Pons (tissue), 1 donor: ENCODE results near the gene ASB11.

Experiments used
- DNase-seq: peaks from one replicate; pipeline ENCODE4 v3.0.0-alpha.2; 2016; ENCODE audit warnings: low spot score

ASB11 gene

GRCh38 chrX:15315509-15315908 lies at the start of gene ASB11:
Gene ASB11, minus strand, starts transcription at chrX:15315640. Its CDS starts 35 bp downstream, at chrX:15315605.
- no peak for DNase-seq

GRCh38 chrX:15359701-15360100 lies 44.3 kb upstream of the ASB11 start:
- DNase-seq = no peak

- DNase-seq = no peak
Measured at GRCh38 chrX:15358533-15358932, 43.1 kb upstream of the ASB11 start.

- no peak for DNase-seq
Measured at GRCh38 chrX:15356444-15356843, 41.0 kb upstream of the ASB11 start.

- no peak for DNase-seq
Measured at GRCh38 chrX:15350329-15350996, 35.0 kb upstream of the ASB11 start.

GRCh38 chrX:15349046-15349445 lies 33.6 kb upstream of the ASB11 start:
- DNase-seq = peak; percentile 92

- DNase-seq = no peak
Measured at GRCh38 chrX:15345976-15346375, 30.5 kb upstream of the ASB11 start.

- no peak for DNase-seq
Measured at GRCh38 chrX:15344106-15344505, 28.7 kb upstream of the ASB11 start.

- DNase-seq = no peak
Measured at GRCh38 chrX:15343075-15343476, 27.6 kb upstream of the ASB11 start.

GRCh38 chrX:15340867-15341266 lies 25.4 kb upstream of the ASB11 start:
- no peak for DNase-seq

GRCh38 chrX:15336023-15336413 lies 20.6 kb upstream of the ASB11 start:
- no peak for DNase-seq

GRCh38 chrX:15335135-15336022 lies 19.9 kb upstream of the ASB11 start, which contains the start of gene PIGA:
Gene PIGA, minus strand, starts transcription at chrX:15335523. Its CDS starts 3,593 bp downstream, at chrX:15331930.
- DNase-seq = peak; percentile 96

GRCh38 chrX:15334561-15334960 lies 19.1 kb upstream of the ASB11 start:
- DNase-seq = no peak

- DNase-seq = no peak
Measured at GRCh38 chrX:15328821-15329220, 13.4 kb upstream of the ASB11 start.

- no peak for DNase-seq
Measured at GRCh38 chrX:15328131-15328530, 12.7 kb upstream of the ASB11 start.

- DNase-seq = no peak
Measured at GRCh38 chrX:15322472-15322871, 7.0 kb upstream of the ASB11 start.

- no peak for DNase-seq
Measured at GRCh38 chrX:15322072-15322471, 6.6 kb upstream of the ASB11 start.

GRCh38 chrX:15321447-15321846 lies 6.0 kb upstream of the ASB11 start:
- DNase-seq = peak; percentile 52

- DNase-seq = no peak
Measured at GRCh38 chrX:15320297-15320696, 4.9 kb upstream of the ASB11 start.

- DNase-seq = peak; percentile 90
Measured at GRCh38 chrX:15319075-15319474, 3.6 kb upstream of the ASB11 start.

GRCh38 chrX:15314472-15314871 lies 968 bp downstream of the ASB11 start:
- DNase-seq = no peak

- DNase-seq = no peak
Measured at GRCh38 chrX:15311119-15311518, 4.3 kb downstream of the ASB11 start.

GRCh38 chrX:15310117-15310516 lies 5.3 kb downstream of the ASB11 start:
- peak; percentile 57 for DNase-seq
